ENCODE results near the gene C19orf81.

DNA sequence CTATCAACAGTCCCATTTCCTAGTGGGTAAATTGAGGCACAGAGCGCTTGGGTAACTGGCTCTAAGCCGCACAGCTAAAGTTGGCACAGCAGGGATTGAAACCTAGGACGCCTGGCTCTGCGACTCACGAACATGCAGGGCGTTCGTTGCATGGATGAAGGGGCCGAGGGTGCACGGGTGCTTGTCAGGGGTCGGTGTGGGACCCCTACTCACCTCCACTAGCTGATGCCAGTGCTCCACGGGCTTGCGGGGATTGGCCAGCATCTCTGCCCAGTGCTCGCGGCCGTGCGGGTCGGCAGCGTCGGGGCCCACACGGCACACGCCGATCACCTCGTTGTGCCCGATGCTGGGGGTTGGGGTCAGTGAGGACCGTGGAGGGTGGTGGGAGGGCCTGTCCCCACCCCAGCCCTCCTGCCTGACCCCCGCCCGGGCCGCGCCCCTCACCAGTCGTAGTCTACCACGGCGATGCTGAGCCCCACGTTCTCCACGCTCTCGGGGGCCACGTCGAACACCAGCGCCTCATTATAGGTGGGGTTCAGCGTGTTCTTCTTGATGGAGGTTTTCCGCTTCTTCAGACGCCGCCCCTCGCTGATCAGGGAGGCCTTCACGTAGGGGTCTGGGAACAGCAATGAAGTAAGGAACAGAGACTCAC is 24.2 kb upstream of the C19orf81 start:
- TF ChIP-seq, protein P1, sequence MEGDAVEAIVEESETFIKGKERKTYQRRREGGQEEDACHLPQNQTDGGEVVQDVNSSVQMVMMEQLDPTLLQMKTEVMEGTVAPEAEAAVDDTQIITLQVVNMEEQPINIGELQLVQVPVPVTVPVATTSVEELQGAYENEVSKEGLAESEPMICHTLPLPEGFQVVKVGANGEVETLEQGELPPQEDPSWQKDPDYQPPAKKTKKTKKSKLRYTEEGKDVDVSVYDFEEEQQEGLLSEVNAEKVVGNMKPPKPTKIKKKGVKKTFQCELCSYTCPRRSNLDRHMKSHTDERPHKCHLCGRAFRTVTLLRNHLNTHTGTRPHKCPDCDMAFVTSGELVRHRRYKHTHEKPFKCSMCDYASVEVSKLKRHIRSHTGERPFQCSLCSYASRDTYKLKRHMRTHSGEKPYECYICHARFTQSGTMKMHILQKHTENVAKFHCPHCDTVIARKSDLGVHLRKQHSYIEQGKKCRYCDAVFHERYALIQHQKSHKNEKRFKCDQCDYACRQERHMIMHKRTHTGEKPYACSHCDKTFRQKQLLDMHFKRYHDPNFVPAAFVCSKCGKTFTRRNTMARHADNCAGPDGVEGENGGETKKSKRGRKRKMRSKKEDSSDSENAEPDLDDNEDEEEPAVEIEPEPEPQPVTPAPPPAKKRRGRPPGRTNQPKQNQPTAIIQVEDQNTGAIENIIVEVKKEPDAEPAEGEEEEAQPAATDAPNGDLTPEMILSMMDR (IDR thresholded peaks at IDR 0.05; ENCODE audit: insufficient read depth, low read depth, low read length) = no peak
- no peak for TF ChIP-seq EZH2 (IDR thresholded peaks at IDR 0.05; ENCODE audit: insufficient read depth, low read length)
